Kidney (tissue), 14 donors: ENCODE data around the gene TAS1R3. TPM values are rescaled to one million over a fixed set of nuclear protein-coding genes. Genes with fewer than 3 reads are reported as not detected.

Source experiments
- DNase-seq, 5 donors: peaks; one replicate each; pipeline ENCODE4 v3.0.0-alpha.2; 2013 to 2020
- FAIRE-seq: peaks from 2 replicates; lab custom pipeline; 2012; peaks lifted over from hg19 to GRCh38; lab: Jason Lieb, UNC
- H3K27ac ChIP-seq, 2 donors: one replicate each; pipeline ENCODE4 v1.7.0; 2013; ENCODE audit warnings: low read depth in 2 of 2, low read length in 2 of 2, inconsistent platforms in 1 of 2
- H3K27me3 ChIP-seq: one replicate; pipeline ENCODE4 v1.7.1; 2013; ENCODE audit warnings: low read length, inconsistent platforms; ENCODE audit not compliant: control insufficient read depth, insufficient read depth
- H3K36me3 ChIP-seq, 3 donors: one replicate each; pipeline versions ENCODE4 v1.7.0 to v1.7.1; 2013; ENCODE audit warnings: low read length in 3 of 3, control low read depth in 1 of 3, inconsistent platforms in 1 of 3; ENCODE audit not compliant: insufficient read depth in 3 of 3, control insufficient read depth in 2 of 3
- H3K4me1 ChIP-seq, 3 donors: one replicate each; pipeline versions ENCODE4 v1.7.0 to v1.7.1; 2013; ENCODE audit warnings: low read length in 3 of 3, inconsistent platforms in 1 of 3, low read depth in 1 of 3; ENCODE audit not compliant: control insufficient read depth in 2 of 3, insufficient read depth in 2 of 3
- H3K4me3 ChIP-seq, 3 donors: one replicate each; pipeline versions ENCODE4 v1.7.0 to v1.8.1; 2013; ENCODE audit warnings: low read length in 3 of 3, control low read depth in 1 of 3, inconsistent platforms in 1 of 3
- H3K9ac ChIP-seq, 3 donors: one replicate each; pipeline versions ENCODE4 v1.7.0 to v1.7.1; 2013; ENCODE audit warnings: low read length in 3 of 3, control low read depth in 1 of 3, inconsistent platforms in 1 of 3
- H3K9me3 ChIP-seq, 3 donors: one replicate each; pipeline versions ENCODE4 v1.7.0 to v1.7.1; 2013; ENCODE audit warnings: low read length in 3 of 3, control low read depth in 1 of 3, inconsistent platforms in 1 of 3; ENCODE audit not compliant: control insufficient read depth in 2 of 3, insufficient read depth in 1 of 3
- CTCF ChIP-seq: IDR thresholded peaks from 3 replicates; pipeline ENCODE4 v1.5.1; 2012; ENCODE audit warnings: mild to moderate bottlenecking, moderate library complexity, borderline replicate concordance; ENCODE audit not compliant: insufficient read depth; ENCODE audit errors: extremely low read depth
- intact Hi-C: fragments of 100-400 bp; cut with DNase I; formaldehyde crosslinking; loops from one replicate; pipeline ENCODE4 v1.11.1; 2022
- polyA plus RNA-seq: library from polyadenylated mRNA; stranded (reverse); fragments of 350-450 nt; fragmentation: Illumina TruSeq; extraction: RNeasy Lipid Tissue Mini Kit (QIAGEN cat#74804); gene quantifications from one replicate; pipeline ENCODE4 v1.2.3, GENCODE V29; 2014; ENCODE audit warnings: low read depth, low replicate concordance; ENCODE audit not compliant: insufficient read depth
- total RNA-seq: library from RNA; stranded (reverse); fragmentation: NEBNext Ultra II Directional; extraction: Animal tissue kit (Norgen Biotek cat#: 25700); gene quantifications from one replicate; pipeline ENCODE4 v1.2.1, GENCODE V29; 2021
- donor health status: control.
- donor health status: control.
- donor health status: control.
- donor health status: control.
- donor health status: control.
- donor health status: DM: yes; HTN: yes; CAD: no.
- donor health status: Normal renal cell carcinoma (clear cell type).

TAS1R3 gene
- total and polyA plus RNA-seq, 2 donors from 2014 or later = 0.15 to 1.3 TPM

GRCh38 chr1:1285611-1286311 is 45.3 kb upstream of the TAS1R3 start:
- FAIRE-seq (no peak), DNase-seq (peak in 2 of 5 donors; percentile 53 to 74)
- intact Hi-C loops = no loop called here
- Histone ChIP-seq H3K36me3 (no peaks in the 10 kb centered on the region), H3K9ac (no peak overlapping the region), H3K4me3 (no peak overlapping the region), H3K27me3 (no peaks in the 10 kb centered on the region), H3K9me3 (no peaks in the 10 kb centered on the region), H3K27ac (no peak overlapping the region), H3K4me1 (peaks cover 0 to 13% (median 6%) of the 10 kb centered on the region in 3 donors)
- TF ChIP-seq CTCF = no peak

GRCh38 chr1:1286313-1287261 is 44.5 kb upstream of the TAS1R3 start:
- TF ChIP-seq CTCF = no peak
- H3K27me3 ChIP-seq = no peaks in the 10 kb centered on the region
- DNase-seq (peak in 2 of 5 donors; percentile 53 to 81), FAIRE-seq (no peak)
- no peaks in the 10 kb centered on the region for H3K9me3 ChIP-seq
- no peaks in the 10 kb centered on the region for H3K36me3 ChIP-seq
- H3K27ac ChIP-seq = no peak overlapping the region
- intact Hi-C loops = no loop called here
- no peak overlapping the region for H3K4me3 ChIP-seq
- H3K9ac ChIP-seq = no peak overlapping the region
- H3K4me1 ChIP-seq = peaks cover 0 to 12% (median 6%) of the 10 kb centered on the region in 3 donors

- no peak for TF ChIP-seq CTCF
- Histone ChIP-seq H3K9me3 (no peaks in the 10 kb centered on the region), H3K27ac (no peak overlapping the region), H3K4me3 (no peak overlapping the region), H3K27me3 (no peaks in the 10 kb centered on the region), H3K36me3 (no peaks in the 10 kb centered on the region), H3K4me1 (peaks cover 0 to 5% (median 0%) of the 10 kb centered on the region in 3 donors), H3K9ac (no peak overlapping the region)
- DNase-seq = peak in 2 of 5 donors; percentile 54 to 77
- intact Hi-C loops = no loop called here
- no peak for FAIRE-seq
Measured at GRCh38 chr1:1287288-1288110, 43.6 kb upstream of the TAS1R3 start.
